HG03571 (cell line): ENCODE data around the gene CCNYL1.
A peak's percentile ranks its signal among the peaks of the same experiment; 100 is the strongest.

Source experiments
- ATAC-seq: cut with Tn5 transposase; IDR thresholded peaks from one replicate; pipeline ENCODE4 v1.9.1; 2021; ENCODE audit not compliant: unreplicated experiment

Gene CCNYL1

GRCh38 chr2:207763303-207763917 is 52.0 kb downstream of the CCNYL1 start:
- ATAC-seq, result no peak

DNA sequence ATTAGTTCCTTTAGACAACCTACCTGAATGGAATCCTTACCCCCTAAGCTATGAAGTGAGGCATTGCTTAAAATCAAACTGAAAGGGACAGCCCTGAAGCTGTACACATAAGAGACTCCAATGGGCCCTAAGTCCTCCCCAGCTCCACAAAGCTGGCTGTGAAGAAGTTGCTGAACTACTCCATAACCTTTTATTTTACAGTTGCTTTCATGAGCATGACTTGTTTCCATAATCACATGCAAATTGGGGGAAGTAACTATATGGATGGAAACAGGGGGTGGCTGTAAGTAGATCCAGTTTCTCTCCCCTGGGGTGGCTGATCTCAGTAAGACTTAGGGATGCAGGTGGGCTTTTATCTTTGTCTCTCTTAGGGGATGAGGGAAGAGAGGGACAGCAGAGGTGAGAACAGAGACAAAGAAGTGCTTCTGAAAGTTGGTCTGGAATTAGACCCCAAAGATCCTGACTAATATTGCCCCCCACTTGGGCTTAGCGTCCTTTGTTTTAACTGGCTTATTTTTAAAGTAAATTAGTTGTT is 52.7 kb downstream of the CCNYL1 start:
- no peak for ATAC-seq

- no peak for ATAC-seq
These were observed 54.1 kb downstream of the CCNYL1 start for GRCh38 chr2:207765547-207765946.

DNA sequence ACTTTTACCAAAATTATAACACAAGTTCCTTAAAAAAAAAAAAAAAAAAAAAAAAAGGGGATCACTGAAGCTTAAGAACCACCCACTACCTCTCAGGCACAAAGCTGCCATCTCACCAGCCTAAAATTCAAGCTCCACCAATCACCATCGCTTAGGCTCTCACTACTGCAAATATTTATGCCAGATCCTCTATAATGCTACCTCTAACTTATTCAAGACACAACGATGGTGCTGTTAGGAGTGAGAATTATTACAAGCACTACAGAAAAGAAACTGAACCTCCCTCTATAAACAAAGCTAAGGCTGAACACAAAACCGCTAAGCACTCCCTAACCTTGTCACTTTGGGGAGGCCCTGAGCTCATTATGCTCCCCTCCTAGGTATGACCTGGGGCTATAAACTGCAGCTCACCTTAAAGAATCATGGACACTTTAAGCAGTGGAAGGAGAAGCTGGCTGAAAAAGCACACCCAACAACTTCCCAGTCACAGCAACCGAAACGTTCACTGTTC is 54.7 kb downstream of the CCNYL1 start:
- ATAC-seq, result no peak

GRCh38 chr2:207766697-207767460 is 55.4 kb downstream of the CCNYL1 start:
- ATAC-seq, result no peak

DNA sequence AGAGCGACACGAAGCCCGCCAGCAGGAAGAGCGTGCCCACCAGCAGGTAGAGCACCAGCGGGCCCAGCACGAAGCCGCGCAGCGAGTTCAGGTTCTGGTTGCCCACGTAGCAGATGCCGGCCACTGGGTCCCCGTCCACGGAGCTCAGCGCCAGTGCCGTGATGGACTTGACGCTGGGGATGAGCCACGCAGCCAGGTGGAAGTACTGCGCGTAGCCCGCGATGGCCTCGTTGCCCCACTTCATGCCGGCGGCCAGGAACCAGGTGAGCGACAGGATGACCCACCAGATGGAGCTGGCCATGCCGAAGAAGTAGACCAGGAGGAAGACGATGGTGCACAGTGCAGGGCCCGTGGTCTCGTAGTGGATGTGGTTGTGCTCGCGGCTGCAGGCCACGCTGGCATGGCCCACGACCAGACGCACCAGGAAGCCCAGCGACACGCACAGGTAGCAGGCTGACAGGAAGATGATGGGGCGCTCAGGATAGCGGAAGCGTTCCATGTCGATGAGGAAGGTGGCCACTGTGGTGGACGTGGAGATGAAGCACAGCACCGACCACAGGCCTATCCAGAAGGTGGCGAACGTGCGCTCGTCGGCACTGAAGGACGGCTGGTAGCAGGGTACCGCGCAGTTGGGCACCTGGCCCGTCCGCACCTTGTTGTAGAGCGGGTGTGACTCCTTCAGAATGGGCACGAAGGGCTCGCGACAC is 56.2 kb downstream of the CCNYL1 start:
- ATAC-seq, result no peak

- no peak for ATAC-seq
These were observed 56.9 kb downstream of the CCNYL1 start for GRCh38 chr2:207768168-207768865.

DNA sequence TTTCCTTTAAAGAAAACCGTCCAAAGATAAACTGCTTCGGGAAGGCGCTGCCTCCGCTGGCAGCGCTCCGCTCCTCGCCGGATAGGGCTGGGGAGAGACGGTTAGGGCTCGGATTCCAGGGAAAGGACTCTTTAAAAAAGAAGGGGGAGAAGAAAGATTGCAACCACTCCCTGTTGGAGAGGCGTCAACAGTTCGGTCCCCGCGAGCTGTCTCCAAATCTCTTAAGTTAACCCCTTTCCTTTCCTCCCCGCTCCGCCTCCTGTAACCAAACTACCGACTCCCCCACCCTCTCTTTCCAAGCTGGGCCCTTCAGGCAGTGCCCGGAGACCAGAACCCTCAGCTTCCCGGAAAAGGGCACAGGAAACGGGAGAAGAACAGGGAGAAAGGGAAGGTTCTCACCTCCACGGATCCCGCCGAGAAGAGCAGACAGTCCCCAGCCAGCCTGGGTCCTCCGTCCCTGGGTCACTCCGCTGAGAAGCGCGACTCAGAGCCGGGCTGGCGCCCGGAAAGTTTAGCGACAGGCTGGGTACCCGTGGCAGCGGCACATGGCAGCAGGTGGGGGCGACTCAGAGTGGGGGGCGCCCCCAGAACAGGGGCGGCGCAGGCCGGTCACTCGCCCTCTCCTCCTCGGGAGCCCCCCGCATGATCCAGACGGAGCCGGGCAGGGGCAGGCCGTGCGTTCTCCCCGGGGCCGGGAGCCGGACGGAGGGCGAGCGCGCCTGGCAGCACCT is 57.6 kb downstream of the CCNYL1 start:
- ATAC-seq, result peak; percentile 9

- ATAC-seq, result no peak
These were observed 59.4 kb downstream of the CCNYL1 start for GRCh38 chr2:207770602-207771404.

- ATAC-seq, result no peak
These were observed 60.0 kb downstream of the CCNYL1 start for GRCh38 chr2:207771421-207771820.

GRCh38 chr2:207772081-207772843 is 60.8 kb downstream of the CCNYL1 start:
- ATAC-seq, result no peak

- no peak for ATAC-seq
These were observed 61.4 kb downstream of the CCNYL1 start for GRCh38 chr2:207772844-207773205.

GRCh38 chr2:207775473-207775872 is 64.0 kb downstream of the CCNYL1 start:
- ATAC-seq, result no peak

- no peak for ATAC-seq
These were observed 65.7 kb downstream of the CCNYL1 start for GRCh38 chr2:207777124-207777523.

GRCh38 chr2:207778298-207778882 is 67.0 kb downstream of the CCNYL1 start:
- ATAC-seq, result no peak

DNA sequence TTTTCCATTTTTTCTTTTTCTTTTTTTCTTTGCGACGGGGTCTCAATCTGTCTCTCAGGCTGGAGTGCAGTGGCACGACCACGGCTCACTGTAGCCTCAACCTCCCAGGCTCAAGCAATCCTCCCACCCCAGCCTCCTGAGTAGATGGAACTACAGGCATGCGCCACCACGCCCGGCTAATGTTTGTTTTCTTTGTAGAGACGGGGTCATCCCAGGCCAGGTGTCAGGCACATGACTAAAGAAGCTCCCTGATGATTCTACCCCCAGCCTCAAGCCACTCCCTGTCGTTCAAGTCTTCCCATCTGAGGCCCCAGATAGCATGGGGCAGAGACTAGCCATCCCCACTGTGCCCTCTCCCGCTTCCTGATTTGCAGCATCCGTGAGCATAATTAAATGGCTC is 68.1 kb downstream of the CCNYL1 start:
- ATAC-seq, result no peak

- ATAC-seq, result no peak
These were observed 71.0 kb downstream of the CCNYL1 start for GRCh38 chr2:207782238-207783030.

GRCh38 chr2:207783514-207783913 is 72.1 kb downstream of the CCNYL1 start:
- ATAC-seq, result no peak
